HepG2 (cell line): ENCODE measurements around the gene SLC5A10. TPM values are rescaled to one million over a fixed set of nuclear protein-coding genes. Genes with fewer than 3 reads are reported as not detected.

Source experiments
- NCOA2 ChIP-seq: sonication (generic); formaldehyde crosslinking; IDR thresholded peaks from 2 replicates; pipeline ENCODE4 v1.8.0; 2022; ENCODE audit warnings: inconsistent platforms
- NCOR1 ChIP-seq: fragments of 200-600 bp; sonication (generic); IDR thresholded peaks from 2 replicates; pipeline ENCODE4 v1.7.0; 2017; ENCODE audit warnings: antibody characterized with exemption, low read length, borderline replicate concordance
- PHB2 ChIP-seq: fragments of 450-650 bp; IDR thresholded peaks from 2 replicates; pipeline ENCODE4 v1.6.1; 2018; ENCODE audit not compliant: partially characterized antibody
- REXO4 ChIP-seq: sonication (generic); formaldehyde crosslinking; IDR thresholded peaks from 2 replicates; pipeline ENCODE4 v1.8.0; 2022; ENCODE audit warnings: missing genetic modification reagents, mild to moderate bottlenecking, borderline replicate concordance
- SALL1 ChIP-seq: sonication (generic); formaldehyde crosslinking; IDR thresholded peaks from 2 replicates; pipeline ENCODE4 v1.8.0; 2022; ENCODE audit warnings: mild to moderate bottlenecking, missing genetic modification reagents
- SMAD1 ChIP-seq: sonication (generic); formaldehyde crosslinking; IDR thresholded peaks from 2 replicates; pipeline ENCODE4 v1.4.0; 2020; ENCODE audit warnings: missing genetic modification reagents, low read depth, mild to moderate bottlenecking, borderline replicate concordance
- SMC3 ChIP-seq: IDR thresholded peaks from 2 replicates; pipeline ENCODE4 v1.6.1; 2011; ENCODE audit warnings: low read length, improper control_type of control experiment
- TAF15 ChIP-seq: fragments of 200-400 bp; formaldehyde crosslinking; IDR thresholded peaks from one replicate; pipeline ENCODE4 v1.6.1; 2018; ENCODE audit warnings: mild to moderate bottlenecking, low read depth, low read length; ENCODE audit not compliant: poor library complexity, severe bottlenecking
- ZNF383 ChIP-seq: sonication (generic); formaldehyde crosslinking; IDR thresholded peaks from 2 replicates; pipeline ENCODE4 v1.4.0; 2020; ENCODE audit warnings: missing genetic modification reagents, mild to moderate bottlenecking, borderline replicate concordance
- ZNF451 ChIP-seq: sonication (generic); formaldehyde crosslinking; IDR thresholded peaks from 2 replicates; pipeline ENCODE4 v1.5.0; 2020; ENCODE audit warnings: mild to moderate bottlenecking, missing genetic modification reagents
- ZNF777 ChIP-seq: sonication (generic); formaldehyde crosslinking; IDR thresholded peaks from 2 replicates; pipeline ENCODE4 v1.4.0; 2020; ENCODE audit warnings: missing genetic modification reagents
- ZNF816 ChIP-seq: sonication (generic); formaldehyde crosslinking; IDR thresholded peaks from 2 replicates; pipeline ENCODE4 v1.8.0; 2022; ENCODE audit warnings: missing genetic modification reagents, mild to moderate bottlenecking, borderline replicate concordance
- polyA plus RNA-seq, 8 experiments: library from polyadenylated mRNA; depleted of rRNA in 3 of 8; stranded (reverse) in 7 of 8; unstranded in 1 of 8; fragments of >200 nt; fragmentation: Illumina TruSeq in 4 of 8; extraction: Trizol in 4 of 8; gene quantifications; 2 replicates each; pipeline versions ENCODE4 v1.2.1 to v1.2.3, GENCODE V29; 2011 to 2016; ENCODE audit warnings: low read depth in 4 of 8, missing spikeins in 1 of 8, mixed read lengths in 1 of 8; ENCODE audit not compliant: insufficient read depth in 1 of 8
- total RNA-seq, 5 experiments: library from RNA; depleted of rRNA; stranded (reverse); fragments of >200 nt; fragmentation: Illumina TruSeq; extraction: Trizol; gene quantifications; 2 replicates each; pipeline ENCODE4 v1.2.3, GENCODE V29; 2016; ENCODE audit warnings: low read depth in 1 of 5
- TF ChIP-seq, protein P1 (sequence below): sonication (generic); formaldehyde crosslinking; IDR thresholded peaks from 2 replicates; pipeline ENCODE4 v1.8.1; 2023; ENCODE audit warnings: mild to moderate bottlenecking, missing genetic modification reagents
- TF ChIP-seq, protein P2 (sequence below): sonication (generic); formaldehyde crosslinking; IDR thresholded peaks from 2 replicates; pipeline ENCODE4 v1.4.0; 2020; ENCODE audit warnings: mild to moderate bottlenecking, missing genetic modification reagents

SLC5A10 gene
- total and polyA plus RNA-seq, 2 of the 13 experiments (the other 11 are each of a cell fraction or from before 2014, with no cell fraction given), result 0.05 TPM; not detected in 1

DNA sequence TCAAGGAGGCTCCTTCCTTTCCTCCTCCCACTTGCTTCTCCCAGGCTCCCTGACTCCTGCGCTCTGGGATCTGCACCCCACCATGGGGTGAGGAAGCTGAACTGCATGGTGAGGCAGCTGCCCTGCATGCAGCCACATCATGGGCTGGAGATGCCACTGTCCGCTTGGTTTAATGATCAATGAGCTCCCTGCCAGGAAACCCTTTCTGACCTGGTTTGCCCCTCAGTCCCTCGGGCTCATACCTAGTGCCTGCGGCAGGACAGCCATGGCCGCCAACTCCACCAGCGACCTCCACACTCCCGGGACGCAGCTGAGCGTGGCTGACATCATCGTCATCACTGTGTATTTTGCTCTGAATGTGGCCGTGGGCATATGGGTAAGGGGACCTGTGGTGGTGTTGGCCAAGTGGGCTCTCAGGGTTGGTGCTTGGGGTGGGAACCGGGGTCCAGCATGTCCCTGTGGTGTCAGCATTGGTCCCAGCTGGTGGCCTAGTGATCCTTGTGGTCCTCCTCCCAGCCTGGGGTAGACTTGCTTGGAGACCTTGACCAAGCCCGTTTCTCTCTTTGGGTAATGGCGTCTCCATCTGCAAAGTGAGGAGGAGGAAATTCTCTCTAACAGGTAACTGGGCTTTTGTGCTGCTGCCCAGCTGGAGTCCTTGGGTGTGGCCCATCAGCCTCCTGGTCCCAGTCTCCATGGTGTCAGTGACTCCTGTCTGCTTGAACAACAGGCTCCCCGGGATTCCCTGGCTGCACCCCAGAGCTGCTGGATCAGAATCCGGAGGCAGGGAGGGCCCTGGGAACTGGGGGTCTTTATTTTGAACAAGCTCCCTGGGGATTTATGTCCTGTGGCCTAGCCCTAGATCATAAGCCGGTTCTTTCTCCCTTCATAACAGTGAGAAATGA lies at the start of gene SLC5A10 (continued):
- TF ChIP-seq NCOA2 (0 out of 2 replicates have a peak, but pooled peaks have one; percentile 25), SMC3 (peak; percentile 50), SMAD1 (CRISPR knock-in tag) (no peak), REXO4 (no peak), NCOR1 (no peak), ZNF777 (CRISPR knock-in tag) (no peak), ZNF383 (CRISPR knock-in tag) (no peak), SALL1 (CRISPR knock-in tag) (peak; percentile 22; the same call in 1 of the 2 replicates), TAF15 (no peak), ZNF451 (CRISPR knock-in tag) (no peak), ZNF816 (CRISPR knock-in tag) (no peak), PHB2 (no peak)
- TF ChIP-seq, protein P1, sequence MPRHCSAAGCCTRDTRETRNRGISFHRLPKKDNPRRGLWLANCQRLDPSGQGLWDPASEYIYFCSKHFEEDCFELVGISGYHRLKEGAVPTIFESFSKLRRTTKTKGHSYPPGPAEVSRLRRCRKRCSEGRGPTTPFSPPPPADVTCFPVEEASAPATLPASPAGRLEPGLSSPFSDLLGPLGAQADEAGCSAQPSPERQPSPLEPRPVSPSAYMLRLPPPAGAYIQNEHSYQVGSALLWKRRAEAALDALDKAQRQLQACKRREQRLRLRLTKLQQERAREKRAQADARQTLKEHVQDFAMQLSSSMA (CRISPR knock-in tag), result no peak
- TF ChIP-seq, protein P2, sequence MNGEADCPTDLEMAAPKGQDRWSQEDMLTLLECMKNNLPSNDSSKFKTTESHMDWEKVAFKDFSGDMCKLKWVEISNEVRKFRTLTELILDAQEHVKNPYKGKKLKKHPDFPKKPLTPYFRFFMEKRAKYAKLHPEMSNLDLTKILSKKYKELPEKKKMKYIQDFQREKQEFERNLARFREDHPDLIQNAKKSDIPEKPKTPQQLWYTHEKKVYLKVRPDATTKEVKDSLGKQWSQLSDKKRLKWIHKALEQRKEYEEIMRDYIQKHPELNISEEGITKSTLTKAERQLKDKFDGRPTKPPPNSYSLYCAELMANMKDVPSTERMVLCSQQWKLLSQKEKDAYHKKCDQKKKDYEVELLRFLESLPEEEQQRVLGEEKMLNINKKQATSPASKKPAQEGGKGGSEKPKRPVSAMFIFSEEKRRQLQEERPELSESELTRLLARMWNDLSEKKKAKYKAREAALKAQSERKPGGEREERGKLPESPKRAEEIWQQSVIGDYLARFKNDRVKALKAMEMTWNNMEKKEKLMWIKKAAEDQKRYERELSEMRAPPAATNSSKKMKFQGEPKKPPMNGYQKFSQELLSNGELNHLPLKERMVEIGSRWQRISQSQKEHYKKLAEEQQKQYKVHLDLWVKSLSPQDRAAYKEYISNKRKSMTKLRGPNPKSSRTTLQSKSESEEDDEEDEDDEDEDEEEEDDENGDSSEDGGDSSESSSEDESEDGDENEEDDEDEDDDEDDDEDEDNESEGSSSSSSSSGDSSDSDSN (CRISPR knock-in tag), result 0 out of 2 replicates have a peak, but pooled peaks have one; percentile 30
